Measurements from ENCODE around the gene BDH1.
A peak's percentile ranks its signal among the peaks of the same experiment; 100 is the strongest.
"Not testable (repeated sequence)": the region's sequence is repeated elsewhere in the genome, so short reads cannot be mapped to it uniquely, and the experiment has no call there.

BDH1 gene

DNA sequence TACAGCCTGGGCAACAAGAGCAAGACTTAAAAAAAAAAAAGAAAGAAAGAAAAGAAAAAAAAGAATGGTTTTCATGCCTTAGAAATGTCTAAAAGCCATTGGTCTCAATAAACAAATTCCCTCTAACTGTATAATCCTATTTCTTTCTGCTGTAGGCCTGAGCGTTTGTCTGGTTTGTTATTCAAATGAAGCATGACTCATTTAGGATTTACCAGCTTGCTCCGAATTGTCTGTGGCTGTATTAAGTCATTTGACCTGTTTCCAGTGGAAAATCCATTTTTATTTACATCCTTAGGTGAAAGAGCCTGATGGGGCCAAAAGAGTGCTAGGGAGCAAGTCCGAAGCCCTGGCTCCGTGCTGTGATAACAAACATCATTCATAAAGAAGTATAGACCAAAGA is 73.8 kb downstream of the BDH1 start:
- DNase-seq = no peak

DNA sequence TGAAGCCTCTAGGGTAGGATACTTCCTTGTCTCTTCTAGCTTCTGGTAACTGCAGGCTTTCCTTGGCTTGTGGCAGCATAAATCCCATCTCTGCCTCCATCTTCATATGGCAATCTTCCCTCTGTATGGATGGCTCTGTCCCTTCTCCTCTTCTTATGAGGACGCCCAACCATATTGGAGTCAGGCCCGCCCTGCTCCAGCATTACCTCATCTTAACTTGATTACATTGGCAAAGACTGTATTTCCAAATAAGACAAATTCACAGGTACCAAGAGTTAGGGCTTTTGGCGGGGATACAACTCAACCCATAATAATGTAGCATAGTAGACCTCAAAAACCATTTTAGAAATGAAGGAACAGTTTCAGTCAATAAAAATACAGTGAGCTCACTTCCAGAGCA is 75.4 kb downstream of the BDH1 start:
- no peak for DNase-seq

DNA sequence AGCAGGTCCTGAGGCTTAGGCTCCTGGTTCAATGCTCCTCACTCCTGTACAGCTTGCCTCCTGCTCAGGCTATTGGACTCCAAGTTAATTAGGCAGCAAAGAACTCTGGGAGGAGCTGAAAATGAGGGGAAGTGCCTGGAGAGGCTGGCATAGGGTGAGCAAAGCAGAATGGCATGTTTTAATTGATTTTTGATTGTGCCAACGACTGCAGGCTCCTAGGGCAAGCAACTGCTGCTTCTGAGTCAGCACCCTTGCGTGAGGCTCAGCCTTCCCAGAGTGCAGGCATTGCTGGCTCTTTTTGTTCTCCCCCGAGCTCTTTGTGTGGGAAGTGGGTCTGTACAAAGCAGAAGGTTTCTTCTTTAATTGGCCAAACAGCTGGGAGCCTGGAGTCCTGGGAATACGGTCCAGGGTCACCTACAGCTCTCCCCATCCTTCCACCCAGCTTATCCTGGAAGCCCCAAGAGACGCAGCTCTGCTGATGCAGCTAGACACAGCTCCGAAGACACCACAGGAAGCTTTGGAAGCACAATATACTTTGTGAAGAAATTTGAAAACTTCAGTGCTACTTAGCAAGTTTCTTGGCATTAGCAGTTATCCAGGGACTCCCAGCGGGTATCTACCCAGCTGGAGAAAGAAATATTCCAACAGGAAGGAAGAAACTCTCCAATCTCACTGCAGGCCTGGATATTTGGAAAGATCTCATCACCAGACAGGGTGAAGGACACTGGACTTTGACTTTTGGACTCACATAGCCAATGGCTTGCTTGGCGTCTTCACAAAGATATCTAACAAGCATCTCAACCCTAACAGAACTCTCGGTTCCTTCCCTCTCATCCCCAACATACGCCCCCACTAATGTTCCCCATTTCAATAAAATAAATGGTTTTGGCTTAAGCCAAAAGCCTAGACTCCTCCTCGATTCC is 76.8 kb downstream of the BDH1 start:
- peak; percentile 64 for DNase-seq

DNA sequence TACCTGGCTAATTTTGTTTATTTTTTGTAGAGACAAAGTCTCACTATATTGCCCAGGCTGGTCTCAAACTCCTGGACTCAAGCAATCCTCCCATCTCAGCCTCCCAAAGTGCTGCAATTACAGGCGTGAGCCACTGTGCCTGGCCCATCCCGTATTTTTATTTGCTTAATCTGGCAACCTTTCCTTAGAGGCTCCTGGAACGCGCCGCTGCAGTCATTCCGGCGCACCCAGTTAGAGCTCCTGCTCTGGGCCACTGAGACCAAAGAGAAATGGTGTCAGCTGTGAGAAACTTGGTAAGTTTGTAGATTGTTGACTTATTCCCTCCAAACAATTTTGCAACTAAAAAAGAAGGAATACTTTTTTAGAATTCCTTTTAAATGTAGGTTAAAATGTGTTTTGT is 78.0 kb downstream of the BDH1 start:
- DNase-seq = not testable (repeated sequence)

DNA sequence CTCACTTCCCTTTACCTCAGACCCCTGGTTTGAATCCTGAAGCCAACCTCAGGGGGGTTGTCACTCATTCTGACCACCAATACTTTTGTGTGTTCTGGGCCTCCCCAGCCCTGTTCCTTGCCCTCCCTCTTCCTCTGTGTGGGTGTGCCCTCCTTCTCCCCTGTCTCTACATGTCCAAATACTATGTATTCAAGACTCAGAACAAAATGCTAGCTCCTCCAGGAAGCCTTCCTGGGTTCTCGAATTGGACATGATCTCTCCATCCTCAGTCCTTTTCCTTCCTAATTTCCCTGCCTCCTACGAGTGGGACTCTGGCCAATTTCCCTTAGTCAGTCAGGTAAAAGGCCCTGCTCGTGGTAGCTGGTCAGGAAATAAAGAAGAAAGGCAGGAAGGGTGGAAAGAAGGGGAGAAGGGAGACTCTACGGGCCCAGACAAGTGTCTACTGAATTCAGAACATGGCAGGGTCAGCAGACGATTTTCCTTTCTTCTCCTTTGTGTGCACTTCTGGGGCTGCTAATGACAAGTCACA is 79.7 kb downstream of the BDH1 start:
- DNase-seq = no peak

DNA sequence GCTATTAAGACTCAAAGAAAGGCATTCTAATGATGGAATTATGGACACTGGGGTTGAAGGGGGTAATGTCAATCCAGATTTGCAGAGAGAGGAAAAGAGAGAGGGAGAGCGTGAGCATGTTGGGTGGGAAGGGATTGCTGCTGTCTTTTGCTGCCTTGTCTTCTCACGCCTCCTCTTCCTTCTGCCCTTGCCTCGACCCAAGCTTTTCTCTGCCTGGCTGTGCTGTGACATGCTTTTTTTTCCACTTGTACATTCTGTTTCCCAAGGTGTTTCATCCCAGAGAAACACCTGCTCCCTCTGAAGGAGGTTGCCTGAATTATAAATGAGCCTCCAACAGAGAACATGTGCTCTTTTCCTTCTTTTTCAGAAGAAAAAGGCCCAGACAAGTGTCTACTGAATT is 80.3 kb downstream of the BDH1 start:
- no peak for DNase-seq

DNA sequence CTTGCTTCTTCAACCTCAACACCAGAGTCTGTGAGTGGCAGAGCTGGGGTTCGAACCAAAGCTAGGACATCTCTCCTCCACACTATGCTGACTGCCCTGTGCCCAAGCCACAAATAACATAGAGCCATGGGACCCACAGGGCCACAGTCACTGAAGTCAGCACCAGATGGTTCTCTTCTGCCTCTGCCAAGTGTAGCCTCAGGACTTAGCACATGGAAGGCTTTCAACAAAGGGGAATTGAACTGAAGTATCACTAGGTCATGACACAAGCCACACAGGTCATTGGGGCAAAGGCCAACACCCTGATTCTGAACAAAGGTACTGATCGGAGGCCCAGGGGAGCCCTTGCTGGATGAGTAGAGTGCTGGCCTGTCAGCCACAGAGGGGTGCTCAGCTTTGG is 83.6 kb downstream of the BDH1 start:
- no peak for DNase-seq

DNA sequence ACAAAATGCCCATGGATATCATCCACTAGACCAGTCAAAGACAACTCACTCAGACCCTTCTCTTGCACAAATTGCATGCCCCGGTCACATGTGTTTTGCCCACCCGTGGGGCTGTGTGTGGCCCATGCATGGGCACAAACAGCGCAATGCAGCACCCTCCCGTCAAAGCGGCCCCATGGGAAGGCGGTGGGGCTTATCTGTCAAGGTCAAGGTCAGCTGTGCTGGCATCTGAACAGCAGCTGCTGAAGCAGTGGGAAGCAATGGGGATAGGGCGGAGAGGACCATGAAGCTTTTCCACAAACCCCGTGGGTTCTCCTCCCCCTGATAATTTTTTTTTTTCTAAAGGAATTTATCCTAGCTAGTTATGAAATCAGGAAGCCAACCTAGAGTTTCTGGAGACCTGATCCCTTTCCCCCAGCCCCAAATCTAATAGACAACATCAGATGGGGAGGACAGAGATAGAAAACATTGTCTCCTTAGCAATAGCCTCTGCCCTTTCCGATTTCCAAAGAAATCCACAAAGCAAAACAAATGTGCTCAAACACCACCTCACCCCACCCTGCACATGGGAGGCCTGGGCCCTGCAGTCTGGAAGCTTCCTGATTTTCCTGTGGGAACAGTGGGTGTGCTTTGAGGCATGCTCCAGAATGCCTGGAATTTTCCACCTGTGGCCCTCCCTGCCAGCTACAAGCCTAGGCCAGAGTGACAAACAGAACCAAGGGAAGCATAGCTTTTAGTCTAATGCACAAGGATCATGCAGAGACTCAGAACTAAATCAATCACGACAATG is 84.4 kb downstream of the BDH1 start:
- no peak for DNase-seq

DNA sequence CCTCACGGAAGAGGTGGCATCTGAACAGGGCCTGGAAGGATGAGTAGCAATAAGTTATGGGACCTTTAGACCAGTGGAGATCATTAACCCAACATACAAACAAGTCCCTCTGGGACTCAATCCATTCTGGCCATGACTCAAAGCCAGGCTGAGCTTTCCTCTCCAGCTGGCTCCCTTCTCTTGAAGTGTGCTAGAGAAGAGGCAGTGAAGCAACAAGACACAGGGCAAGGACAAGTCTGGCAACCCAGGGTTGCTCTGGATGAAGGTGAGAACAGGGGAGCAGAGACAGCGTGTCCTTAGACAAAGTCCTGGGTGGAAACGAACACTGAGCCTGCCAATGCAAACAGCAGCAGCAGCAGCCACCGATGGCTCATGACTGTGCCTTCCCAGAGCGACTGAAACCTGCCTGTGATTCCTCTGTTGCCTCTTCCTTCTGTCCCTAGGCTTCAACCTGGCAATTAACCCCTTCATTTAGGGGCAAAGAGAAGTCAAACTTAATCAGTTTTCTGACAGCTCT is 86.8 kb downstream of the BDH1 start:
- no peak for DNase-seq

DNA sequence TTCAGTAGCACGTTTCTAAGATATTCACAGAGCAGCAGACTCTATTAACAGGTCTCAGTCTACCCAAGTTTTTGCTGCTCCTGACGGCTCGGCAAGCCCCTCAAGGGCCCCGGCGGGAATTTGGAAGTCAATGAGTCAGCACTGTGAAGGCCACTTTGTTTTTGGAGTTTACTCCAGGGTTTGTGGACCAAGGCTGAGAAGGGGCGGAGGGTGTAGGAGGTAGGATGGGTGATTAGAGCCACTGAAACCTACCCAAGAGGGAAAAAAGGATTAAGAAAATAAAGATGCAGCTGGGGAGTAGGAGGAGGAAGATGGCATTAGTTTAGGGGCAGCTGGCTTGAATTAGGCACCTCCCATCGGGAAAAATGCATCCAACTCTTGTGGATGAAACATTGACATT is 87.6 kb downstream of the BDH1 start:
- no peak for DNase-seq

DNA sequence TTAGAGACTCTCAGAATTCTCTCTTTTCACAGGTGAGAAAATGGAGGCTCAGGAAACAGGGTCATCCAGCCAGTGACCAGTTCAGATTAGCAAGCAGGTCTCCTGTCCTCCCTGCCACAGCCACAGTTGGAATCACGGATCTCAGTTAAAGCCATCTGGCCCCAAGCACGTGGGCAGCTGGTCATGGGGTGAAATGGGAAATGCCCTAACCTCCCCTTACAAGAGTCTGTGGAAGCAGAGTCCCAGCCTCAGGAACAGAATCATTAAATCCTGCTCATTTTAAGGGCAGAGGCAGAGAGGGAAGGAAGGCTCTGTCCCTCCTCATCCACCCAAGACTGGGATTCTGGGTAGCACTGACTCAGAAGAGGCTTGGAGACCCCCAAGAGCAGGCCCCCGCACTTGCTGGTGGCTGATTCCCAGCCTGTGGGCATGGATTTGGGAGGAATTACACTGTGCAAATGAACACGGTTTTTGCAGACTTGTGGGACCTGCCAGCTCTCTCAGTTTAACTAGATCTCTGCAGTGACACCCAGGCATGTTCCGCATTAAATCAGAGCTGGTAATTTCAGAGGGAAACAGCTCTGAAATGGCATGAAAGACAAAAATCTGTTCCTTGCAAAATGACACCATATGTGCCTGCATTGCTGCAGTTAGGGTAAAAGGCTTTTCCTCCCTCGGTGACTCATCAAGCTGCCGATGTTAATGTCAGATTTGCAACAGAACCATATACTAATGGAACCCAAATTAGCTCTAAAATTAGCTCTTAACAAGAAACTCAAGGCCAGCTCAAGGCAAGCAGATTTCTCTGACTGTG is 89.0 kb downstream of the BDH1 start:
- DNase-seq = no peak

DNA sequence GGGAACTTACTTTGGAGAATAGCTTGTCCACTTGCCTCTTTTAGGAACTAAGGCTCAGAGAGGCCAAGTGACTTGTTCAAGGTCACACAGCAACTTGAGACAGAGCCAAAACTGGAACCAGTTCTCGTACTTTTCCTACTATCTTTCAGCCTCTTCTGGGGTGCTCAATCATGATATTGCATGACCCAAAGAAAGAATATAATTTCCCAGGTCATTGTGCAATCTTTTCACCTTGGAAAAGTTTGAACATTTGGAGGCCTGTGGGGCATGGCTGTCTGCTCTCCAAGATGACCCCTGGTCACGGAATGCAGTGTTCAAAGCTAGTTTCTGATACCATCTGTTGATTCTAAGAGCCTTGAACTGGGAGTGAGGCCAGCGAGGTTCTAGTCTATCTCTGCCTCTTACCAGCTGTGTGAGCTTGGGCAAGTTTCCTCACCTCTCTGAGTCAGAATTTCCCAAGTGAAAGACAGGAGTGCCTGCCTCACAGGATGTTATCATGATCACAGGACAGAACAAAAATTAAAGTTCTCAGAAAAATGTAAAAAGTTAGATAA is 89.7 kb downstream of the BDH1 start:
- no peak for DNase-seq

DNA sequence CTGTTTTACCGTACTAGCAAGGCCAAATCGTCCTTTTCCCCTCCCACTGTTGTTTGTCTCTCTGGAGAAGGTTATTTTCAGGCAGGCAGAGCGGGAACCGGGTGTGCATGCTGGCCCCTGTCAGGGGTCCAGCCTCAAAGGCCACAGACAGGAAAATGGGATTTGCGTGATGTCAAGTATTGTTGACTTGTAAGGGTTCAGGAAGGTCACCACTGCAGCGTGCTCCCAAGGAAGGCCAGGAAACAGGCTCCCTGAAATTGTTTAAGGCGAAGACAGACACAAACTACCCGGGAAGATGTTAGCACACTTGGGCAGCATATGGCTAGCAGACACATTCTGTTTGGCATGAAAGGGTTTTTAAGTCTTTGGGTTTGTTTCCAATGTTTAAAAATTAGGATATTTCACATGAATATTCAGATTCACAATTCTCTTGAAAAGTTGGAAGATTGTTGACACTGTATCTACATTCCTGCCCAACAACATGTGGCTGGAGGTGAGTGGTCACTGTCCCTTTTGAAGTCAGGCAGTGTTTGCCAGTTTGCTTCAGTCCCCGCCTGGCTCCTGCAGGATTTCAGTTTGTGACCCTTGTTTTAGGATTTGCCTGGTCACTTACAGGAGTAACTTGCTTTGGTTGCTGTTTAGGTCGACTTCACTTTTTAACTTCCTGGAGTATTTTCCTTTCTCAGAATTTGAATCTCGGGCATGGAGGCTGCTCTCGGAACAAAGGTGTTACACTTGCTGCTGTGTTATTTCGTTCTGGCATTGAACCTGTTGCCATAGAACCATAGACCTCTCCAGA is 90.4 kb downstream of the BDH1 start:
- DNase-seq = no peak

DNA sequence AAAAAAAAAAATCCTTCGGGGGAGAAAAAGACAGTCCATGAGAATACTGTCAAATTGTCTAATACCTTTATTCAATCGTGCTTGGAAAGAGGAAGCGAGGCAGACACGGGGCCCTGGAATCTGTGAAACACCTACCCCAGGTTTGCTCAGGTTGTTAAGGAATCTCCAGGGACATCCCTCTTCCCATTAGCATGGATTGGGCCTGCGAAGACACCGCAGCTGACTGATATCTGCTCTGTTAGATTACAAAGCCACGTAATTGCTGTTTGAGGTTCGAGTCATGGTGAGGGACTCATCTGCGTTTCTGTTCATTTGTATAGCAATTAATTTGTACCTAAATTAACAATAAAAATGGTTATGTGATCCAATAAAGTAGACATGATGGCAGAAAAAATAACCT is 91.0 kb downstream of the BDH1 start:
- DNase-seq = no peak

DNA sequence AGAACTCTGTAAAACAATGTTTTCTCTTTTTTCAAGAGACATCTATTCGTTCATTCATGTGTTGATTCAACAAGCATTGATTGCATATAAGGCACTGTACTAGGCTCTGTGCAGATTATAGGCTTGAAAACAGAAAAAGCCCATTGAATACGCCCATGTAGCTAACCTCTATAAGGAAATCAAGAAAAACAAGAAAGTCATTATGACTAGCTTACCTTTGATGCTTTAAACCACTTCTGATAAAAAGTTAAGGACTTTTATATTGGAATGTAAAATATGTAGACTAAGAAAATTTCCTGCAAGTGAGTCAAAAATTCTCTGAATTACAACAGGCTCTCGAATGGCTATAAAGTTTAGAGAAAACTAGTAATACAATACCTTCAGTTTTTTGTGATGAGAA is 92.5 kb downstream of the BDH1 start:
- no peak for DNase-seq

DNA sequence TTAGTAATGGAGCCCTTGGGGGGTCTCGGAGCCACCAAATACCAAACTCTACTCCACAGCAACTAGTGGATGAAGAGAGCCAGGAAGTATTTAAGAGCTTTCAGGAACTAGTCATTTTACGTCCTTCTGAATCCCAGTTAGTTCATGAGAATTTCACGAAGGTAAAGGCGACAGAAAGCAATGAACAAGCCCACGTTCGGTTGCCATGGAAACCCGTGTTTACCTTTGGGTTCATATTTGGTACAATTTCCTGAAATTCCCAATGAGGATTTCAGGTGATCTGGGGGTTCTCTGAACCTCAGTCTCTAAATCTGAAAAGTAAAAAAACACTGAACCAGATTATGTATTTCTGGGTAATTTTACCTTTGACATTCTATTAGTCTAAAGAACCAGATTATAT is 93.0 kb downstream of the BDH1 start:
- DNase-seq = no peak

DNA sequence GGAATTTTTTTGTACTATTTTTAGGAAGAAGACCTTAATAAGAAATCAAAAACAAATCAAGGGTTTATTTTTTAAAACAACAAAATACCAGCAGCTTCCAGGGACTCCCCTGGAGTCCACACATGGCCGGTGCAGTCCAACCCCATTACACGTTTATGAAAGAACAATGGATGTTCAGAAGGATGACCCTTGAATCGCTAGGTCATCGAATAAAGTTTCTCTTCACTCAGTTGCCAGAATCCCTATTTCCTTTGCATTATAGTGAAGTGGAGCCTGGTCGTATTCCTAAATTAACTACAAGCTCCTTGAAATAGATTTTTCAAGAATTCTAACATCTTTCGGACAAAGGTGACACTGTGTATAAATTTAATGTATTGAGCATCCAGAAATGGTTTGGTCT is 95.1 kb downstream of the BDH1 start:
- no peak for DNase-seq

DNA sequence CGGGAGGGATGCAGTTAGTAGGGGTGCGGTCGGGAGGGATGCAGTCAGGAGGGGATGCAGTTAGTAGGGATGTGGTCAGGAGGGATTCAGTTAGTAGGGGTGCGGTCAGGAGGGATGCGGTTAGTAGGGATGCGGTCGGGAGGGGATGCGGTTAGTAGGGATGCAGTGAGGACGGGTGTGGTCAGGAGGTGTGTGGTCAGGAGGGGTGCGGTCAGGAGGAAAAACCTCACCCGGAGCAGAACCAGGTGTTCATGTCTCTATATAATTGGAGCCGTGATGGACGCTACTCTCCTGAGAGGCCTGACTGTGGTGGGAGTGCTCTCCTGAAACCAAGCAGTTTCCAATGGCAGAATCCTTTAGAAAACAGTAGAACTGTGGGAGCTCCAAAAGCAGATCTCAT is 95.8 kb downstream of the BDH1 start:
- DNase-seq = no peak

Measured in NCI-H1436 (cell line).